K562 (cell line): Measurements from ENCODE around the gene AKT1S1. TPM values are rescaled to one million over a fixed set of nuclear protein-coding genes. Genes with fewer than 3 reads are reported as not detected.

Experiments
- ARID4B ChIP-seq: sonication (generic); formaldehyde crosslinking; IDR thresholded peaks from 2 replicates; pipeline ENCODE4 v1.8.0; 2022; ENCODE audit warnings: mild to moderate bottlenecking, missing genetic modification reagents
- EP300 ChIP-seq: IDR thresholded peaks from 2 replicates; pipeline ENCODE4 v1.6.1; 2012; ENCODE audit warnings: low read length, improper control_type of control experiment
- ETV5 ChIP-seq: sonication (generic); formaldehyde crosslinking; IDR thresholded peaks from 2 replicates; pipeline ENCODE4 v1.4.0; 2020; ENCODE audit warnings: low read depth, mild to moderate bottlenecking, missing genetic modification reagents
- FIP1L1 ChIP-seq: fragments of 200-400 bp; formaldehyde crosslinking; IDR thresholded peaks from 2 replicates; pipeline ENCODE4 v1.6.1; 2018; ENCODE audit warnings: mild to moderate bottlenecking, low read depth, low read length; ENCODE audit not compliant: poor library complexity, severe bottlenecking
- IFI16 ChIP-seq: fragments of 250-450 bp; sonication (Bioruptor Pico); IDR thresholded peaks from 2 replicates; pipeline ENCODE4 v2.1.2; 2022; ENCODE audit warnings: mild to moderate bottlenecking, inconsistent platforms
- MTA2 ChIP-seq: fragments of 450-650 bp; IDR thresholded peaks from 2 replicates; pipeline ENCODE4 v1.6.1; 2016; ENCODE audit warnings: low read depth
- NFE2L1 ChIP-seq: fragments of 450-650 bp; IDR thresholded peaks from 2 replicates; pipeline ENCODE4 v1.6.1; 2016; ENCODE audit warnings: missing genetic modification characterization, low read depth, mild to moderate bottlenecking, missing compliant biosample characterization, moderate library complexity, borderline replicate concordance
- NFIX ChIP-seq: fragments of 250-450 bp; sonication (Bioruptor Pico); IDR thresholded peaks from 2 replicates; pipeline ENCODE4 v1.4.0; 2020; ENCODE audit warnings: low read depth, mild to moderate bottlenecking, moderate library complexity
- OTX1 ChIP-seq: fragments of 450-650 bp; formaldehyde crosslinking; IDR thresholded peaks from 2 replicates; pipeline ENCODE4 v1.4.0; 2022; ENCODE audit warnings: mild to moderate bottlenecking
- USF1 ChIP-seq: sonication (generic); formaldehyde crosslinking; IDR thresholded peaks from 2 replicates; pipeline ENCODE4 v1.9.0; 2022; ENCODE audit warnings: mild to moderate bottlenecking, missing genetic modification reagents
- polyA plus RNA-seq, 8 experiments: library from polyadenylated mRNA; depleted of rRNA in 4 of 8; stranded (reverse) in 5 of 8; unstranded in 3 of 8; fragments of >200 nt; fragmentation: Nextera tagmentation in 2 of 8; fragmentation: Illumina TruSeq in 1 of 8; extraction: Ambion mirVana in 2 of 8; extraction: Trizol in 1 of 8; gene quantifications; 2 replicates each; pipeline versions ENCODE4 v1.2.1 to v1.2.3, GENCODE V29; 2011 to 2014; ENCODE audit warnings: inconsistent platforms in 1 of 8, missing spikeins in 1 of 8
- total RNA-seq, 7 experiments: library from RNA; depleted of rRNA in 6 of 7; stranded (reverse); fragments of >200 nt in 6 of 7; fragmentation: Illumina TruSeq in 2 of 7; extraction: Trizol in 2 of 7; gene quantifications; 2 replicates each; pipeline versions ENCODE4 v1.2.1 to v1.2.3, GENCODE V29; 2011 to 2021; ENCODE audit warnings: low replicate concordance in 1 of 7

Gene AKT1S1
- total and polyA plus RNA-seq, 9 of the 15 experiments (the other 6 are each of a cell fraction or from before 2014, with no cell fraction given) = 1.2 to 50.3 (median 17.1) TPM

- TF ChIP-seq USF1 (CRISPR knock-in tag) (0 out of 2 replicates have a peak, but pooled peaks have one; percentile 2), NFE2L1 (tag) (peak; percentile 27; the same call in 1 of the 2 replicates), FIP1L1 (no peak), OTX1 (peak; percentile 74; the same call in 1 of the 2 replicates), ETV5 (CRISPR knock-in tag) (no peak), NFIX (no peak; the same call in 1 of the 2 replicates), EP300 (peak; percentile 97), ARID4B (CRISPR knock-in tag) (no peak; the same call in 1 of the 2 replicates), MTA2 (no peak), IFI16 (peak; percentile 12; the same call in 1 of the 2 replicates)
Measured at GRCh38 chr19:49924004-49924880, 47.1 kb upstream of the AKT1S1 start (continued).
